ENCODE measurements around the gene DCLK3. TPM values are rescaled to one million over a fixed set of nuclear protein-coding genes. Genes with fewer than 3 reads are reported as not detected.

The DCLK3 gene
- total and polyA plus RNA-seq, 2 of the 13 experiments (the other 11 are each of a cell fraction or from before 2014, with no cell fraction given): not detected

- CTCF ChIA-PET (ENCODE audit: low intra/inter-chr PET ratio, low total read pairs): no interaction called here
- Histone ChIP-seq H3K9me3 (ENCODE audit: low read length) (no peaks in the 10 kb centered on the region), H3K4me1 (ENCODE audit: insufficient read depth, low read length) (no peaks in the 10 kb centered on the region), H3K4me2 (ENCODE audit: low read depth, low read length) (no peak overlapping the region), H3K27me3 (ENCODE audit: control insufficient read depth in 1 of 2, insufficient read depth in 2 of 2, low read length in 2 of 2) (no peaks in the 10 kb centered on the region), H3K27ac (ENCODE audit: extremely low read length, insufficient read depth, low read length) (no peak overlapping the region), H3K36me3 (replicated peaks in 1 of 2; ENCODE audit: control insufficient read depth in 1 of 2, insufficient read depth in 2 of 2, low read length in 2 of 2) (no peaks in the 10 kb centered on the region), H3K79me2 (ENCODE audit: insufficient read depth, low read length) (no peaks in the 10 kb centered on the region), H3K4me3 (replicated peaks in 1 of 3; ENCODE audit: insufficient read depth in 1 of 3, low read depth in 2 of 3, low read length in 3 of 3) (no peak overlapping the region), H3K9ac (ENCODE audit: insufficient read depth, low read depth, low read length) (no peak overlapping the region), H4K20me1 (ENCODE audit: insufficient read depth, low read length) (no peaks in the 10 kb centered on the region), H2AFZ (ENCODE audit: low read length) (no peak overlapping the region)
- 6% methylated on average over 3 of the region's 3 CpGs for WGBS (ENCODE audit: low lambda C conversion rate)
- no peak for DNase-seq (ENCODE audit: low spot score)
- in situ Hi-C loops (cut with HindIII; ENCODE audit: extremely low pct_ligation_motif_present, low pct_unique_long_range_greater_than_20kb) (loop anchor here (10.0 kb wide), 2 partner anchors 564 to 734 kb away; no protein-coding TSS in a partner anchor), intact Hi-C loops (cut with micrococcal nuclease; ENCODE audit: unreplicated experiment) (no loop called here)
- ATAC-seq: no peak
- no peak for FAIRE-seq
- TF ChIP-seq MIER3 (CRISPR knock-in tag; IDR thresholded peaks at IDR 0.05; ENCODE audit: borderline replicate concordance): no peak
- TF ChIP-seq KMT2B (CRISPR knock-in tag; IDR thresholded peaks at IDR 0.05): no peak
- TF ChIP-seq BRD4 (CRISPR knock-in tag; IDR thresholded peaks at IDR 0.05): no peak
- TF ChIP-seq, protein P1, sequence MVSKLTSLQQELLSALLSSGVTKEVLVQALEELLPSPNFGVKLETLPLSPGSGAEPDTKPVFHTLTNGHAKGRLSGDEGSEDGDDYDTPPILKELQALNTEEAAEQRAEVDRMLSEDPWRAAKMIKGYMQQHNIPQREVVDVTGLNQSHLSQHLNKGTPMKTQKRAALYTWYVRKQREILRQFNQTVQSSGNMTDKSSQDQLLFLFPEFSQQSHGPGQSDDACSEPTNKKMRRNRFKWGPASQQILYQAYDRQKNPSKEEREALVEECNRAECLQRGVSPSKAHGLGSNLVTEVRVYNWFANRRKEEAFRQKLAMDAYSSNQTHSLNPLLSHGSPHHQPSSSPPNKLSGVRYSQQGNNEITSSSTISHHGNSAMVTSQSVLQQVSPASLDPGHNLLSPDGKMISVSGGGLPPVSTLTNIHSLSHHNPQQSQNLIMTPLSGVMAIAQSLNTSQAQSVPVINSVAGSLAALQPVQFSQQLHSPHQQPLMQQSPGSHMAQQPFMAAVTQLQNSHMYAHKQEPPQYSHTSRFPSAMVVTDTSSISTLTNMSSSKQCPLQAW (CRISPR knock-in tag; IDR thresholded peaks at IDR 0.05): no peak
- TF ChIP-seq, protein P2, sequence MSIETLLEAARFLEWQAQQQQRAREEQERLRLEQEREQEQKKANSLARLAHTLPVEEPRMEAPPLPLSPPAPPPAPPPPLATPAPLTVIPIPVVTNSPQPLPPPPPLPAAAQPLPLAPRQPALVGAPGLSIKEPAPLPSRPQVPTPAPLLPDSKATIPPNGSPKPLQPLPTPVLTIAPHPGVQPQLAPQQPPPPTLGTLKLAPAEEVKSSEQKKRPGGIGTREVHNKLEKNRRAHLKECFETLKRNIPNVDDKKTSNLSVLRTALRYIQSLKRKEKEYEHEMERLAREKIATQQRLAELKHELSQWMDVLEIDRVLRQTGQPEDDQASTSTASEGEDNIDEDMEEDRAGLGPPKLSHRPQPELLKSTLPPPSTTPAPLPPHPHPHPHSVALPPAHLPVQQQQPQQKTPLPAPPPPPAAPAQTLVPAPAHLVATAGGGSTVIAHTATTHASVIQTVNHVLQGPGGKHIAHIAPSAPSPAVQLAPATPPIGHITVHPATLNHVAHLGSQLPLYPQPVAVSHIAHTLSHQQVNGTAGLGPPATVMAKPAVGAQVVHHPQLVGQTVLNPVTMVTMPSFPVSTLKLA (IDR thresholded peaks at IDR 0.05): no peak
- no peak for TF ChIP-seq ZNF484 (CRISPR knock-in tag; IDR thresholded peaks at IDR 0.05; ENCODE audit: borderline replicate concordance, low read depth)
- TF ChIP-seq REXO4 (CRISPR knock-in tag; IDR thresholded peaks at IDR 0.05; ENCODE audit: borderline replicate concordance): no peak
- no peak for TF ChIP-seq HMGA1 (CRISPR knock-in tag; conservative IDR thresholded peaks at IDR 0.05)
- no peak for TF ChIP-seq IKZF4 (CRISPR knock-in tag; IDR thresholded peaks at IDR 0.05; ENCODE audit: borderline replicate concordance, low read depth, not compliant biosample characterization)
- TF ChIP-seq NR2F6 (IDR thresholded peaks at IDR 0.05): no peak
- TF ChIP-seq NR2F6 (CRISPR knock-in tag; IDR thresholded peaks at IDR 0.05): no peak
- no peak for TF ChIP-seq ZNF678 (CRISPR knock-in tag; IDR thresholded peaks at IDR 0.05)
- no peak for TF ChIP-seq ZNF3 (CRISPR knock-in tag; IDR thresholded peaks at IDR 0.05)
- BruUV-seq (replicated peaks): no TSS peak
- POLR2A ChIA-PET: no interaction called here
These were observed 66.0 kb downstream of the DCLK3 start for GRCh38 chr3:36698314-36698713.
